Brain microvascular endothelial cell (primary cell): ENCODE measurements around the gene DUSP7.

Experiments
- DNase-seq: peaks from one replicate; pipeline ENCODE4 v3.0.0-alpha.2; 2020
- H3K27ac ChIP-seq: fragments of 250-450 bp; sonication (Bioruptor Pico); 2 replicates; pipeline ENCODE4 v1.5.1; 2020; ENCODE audit warnings: mild to moderate bottlenecking, moderate library complexity
- H3K27me3 ChIP-seq: fragments of 250-450 bp; sonication (Bioruptor Pico); replicated peaks from 2 replicates; pipeline ENCODE4 v1.5.1; 2020; ENCODE audit warnings: mild to moderate bottlenecking
- H3K36me3 ChIP-seq: fragments of 250-450 bp; sonication (Bioruptor Pico); replicated peaks from 2 replicates; pipeline ENCODE4 v1.5.1; 2020; ENCODE audit warnings: mild to moderate bottlenecking
- H3K4me3 ChIP-seq: 2 replicates; pipeline ENCODE4 v1.5.1; 2011; ENCODE audit warnings: low read depth, mild to moderate bottlenecking, control low read depth, low read length, moderate library complexity
- in situ Hi-C: cut with HindIII; loops from 2 replicates; pipeline ENCODE4 v1.10.0; 2017; ENCODE audit warnings: low sequenced_read_pairs, low pct_ligation_motif_present
- TF ChIP-seq, protein P1 (sequence below): IDR thresholded peaks from 2 replicates; pipeline ENCODE4 v1.5.1; 2011; ENCODE audit warnings: low read depth, mild to moderate bottlenecking, moderate library complexity, low read length, control low read depth, inconsistent platforms; ENCODE audit errors: missing control alignments

DUSP7 gene

DNA sequence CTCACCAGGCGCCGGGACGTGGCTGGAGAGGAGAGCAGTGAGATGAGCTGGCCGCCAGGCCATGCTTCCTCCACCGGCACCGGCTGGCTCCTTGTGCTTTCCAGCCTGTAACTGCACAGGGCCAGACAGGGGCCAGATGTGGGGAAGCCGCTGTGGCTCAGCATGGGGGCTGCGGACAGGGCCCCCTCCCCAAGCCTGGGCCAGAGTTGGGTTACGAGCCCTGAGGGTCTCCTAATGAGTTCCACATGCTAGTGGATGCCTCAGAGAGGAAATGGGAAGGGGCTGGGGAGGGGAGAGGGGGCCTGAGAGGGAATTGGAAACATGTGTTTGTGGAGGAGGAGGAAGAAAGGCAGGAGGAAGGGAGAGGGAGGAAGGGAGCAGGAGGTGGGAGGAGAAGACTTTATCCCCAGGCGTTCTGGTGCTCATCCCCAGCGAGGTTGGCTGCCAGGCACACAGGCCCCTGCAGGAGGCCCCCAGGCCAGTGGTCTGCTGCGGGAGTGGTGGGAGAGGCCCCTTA is 11.7 kb upstream of the DUSP7 start:
- Histone ChIP-seq H3K36me3 (no peaks in the 10 kb centered on the region), H3K27ac (no peak overlapping the region), H3K4me3 (no peak overlapping the region), H3K27me3 (no peaks in the 10 kb centered on the region)
- TF ChIP-seq, protein P1, sequence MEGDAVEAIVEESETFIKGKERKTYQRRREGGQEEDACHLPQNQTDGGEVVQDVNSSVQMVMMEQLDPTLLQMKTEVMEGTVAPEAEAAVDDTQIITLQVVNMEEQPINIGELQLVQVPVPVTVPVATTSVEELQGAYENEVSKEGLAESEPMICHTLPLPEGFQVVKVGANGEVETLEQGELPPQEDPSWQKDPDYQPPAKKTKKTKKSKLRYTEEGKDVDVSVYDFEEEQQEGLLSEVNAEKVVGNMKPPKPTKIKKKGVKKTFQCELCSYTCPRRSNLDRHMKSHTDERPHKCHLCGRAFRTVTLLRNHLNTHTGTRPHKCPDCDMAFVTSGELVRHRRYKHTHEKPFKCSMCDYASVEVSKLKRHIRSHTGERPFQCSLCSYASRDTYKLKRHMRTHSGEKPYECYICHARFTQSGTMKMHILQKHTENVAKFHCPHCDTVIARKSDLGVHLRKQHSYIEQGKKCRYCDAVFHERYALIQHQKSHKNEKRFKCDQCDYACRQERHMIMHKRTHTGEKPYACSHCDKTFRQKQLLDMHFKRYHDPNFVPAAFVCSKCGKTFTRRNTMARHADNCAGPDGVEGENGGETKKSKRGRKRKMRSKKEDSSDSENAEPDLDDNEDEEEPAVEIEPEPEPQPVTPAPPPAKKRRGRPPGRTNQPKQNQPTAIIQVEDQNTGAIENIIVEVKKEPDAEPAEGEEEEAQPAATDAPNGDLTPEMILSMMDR, result peak; percentile 13
- in situ Hi-C loops, result no loop called here
- DNase-seq, result no peak

DNA sequence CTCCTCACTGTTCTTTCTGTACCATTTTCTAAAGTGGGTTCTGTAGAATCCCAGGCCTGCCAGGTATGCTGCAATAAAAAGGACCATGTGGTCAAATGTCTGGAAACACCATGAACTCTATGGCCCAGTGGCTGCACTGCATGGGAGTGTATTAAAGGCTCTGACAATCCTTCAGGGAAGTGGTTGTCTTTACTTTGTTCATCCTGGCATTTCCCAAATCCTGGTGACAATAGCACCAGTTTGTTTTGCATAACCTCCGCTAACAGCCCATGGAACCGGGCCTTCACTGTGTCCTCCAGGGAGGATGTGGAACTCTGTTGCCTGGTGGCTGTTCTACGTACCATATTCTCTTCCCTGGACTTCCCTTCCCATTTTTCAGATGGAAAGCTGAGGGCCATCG is 11.2 kb upstream of the DUSP7 start:
- TF ChIP-seq, protein P1, result no peak
- DNase-seq, result no peak
- in situ Hi-C loops, result no loop called here
- H3K4me3 ChIP-seq, result no peak overlapping the region
- H3K27me3 ChIP-seq, result no peaks in the 10 kb centered on the region
- H3K27ac ChIP-seq, result no peak overlapping the region
- no peaks in the 10 kb centered on the region for H3K36me3 ChIP-seq

DNA sequence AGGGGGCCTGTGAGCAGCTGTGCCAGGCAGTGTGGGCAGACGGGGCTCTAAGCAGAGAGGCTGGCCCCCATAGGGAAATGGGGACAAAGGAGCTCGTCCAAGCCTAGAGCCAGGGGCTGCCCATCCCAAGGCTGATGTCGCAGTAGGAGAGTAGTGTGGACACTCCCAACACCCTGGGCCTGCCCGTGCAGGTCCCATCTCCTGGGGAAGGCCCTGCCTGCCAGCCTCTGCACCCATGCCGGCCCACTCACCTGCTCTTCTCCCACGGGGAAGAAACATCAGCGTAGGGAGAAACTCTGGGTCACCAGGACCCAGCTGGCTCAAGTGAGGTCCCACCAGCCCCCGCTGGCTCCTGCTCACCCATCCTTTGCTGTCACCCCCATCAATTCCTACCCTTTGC is 10.7 kb upstream of the DUSP7 start:
- no peaks in the 10 kb centered on the region for H3K27me3 ChIP-seq
- TF ChIP-seq, protein P1, result no peak
- no peak overlapping the region for H3K4me3 ChIP-seq
- H3K27ac ChIP-seq, result no peak overlapping the region
- H3K36me3 ChIP-seq, result no peaks in the 10 kb centered on the region
- DNase-seq, result no peak
- in situ Hi-C loops, result no loop called here

DNA sequence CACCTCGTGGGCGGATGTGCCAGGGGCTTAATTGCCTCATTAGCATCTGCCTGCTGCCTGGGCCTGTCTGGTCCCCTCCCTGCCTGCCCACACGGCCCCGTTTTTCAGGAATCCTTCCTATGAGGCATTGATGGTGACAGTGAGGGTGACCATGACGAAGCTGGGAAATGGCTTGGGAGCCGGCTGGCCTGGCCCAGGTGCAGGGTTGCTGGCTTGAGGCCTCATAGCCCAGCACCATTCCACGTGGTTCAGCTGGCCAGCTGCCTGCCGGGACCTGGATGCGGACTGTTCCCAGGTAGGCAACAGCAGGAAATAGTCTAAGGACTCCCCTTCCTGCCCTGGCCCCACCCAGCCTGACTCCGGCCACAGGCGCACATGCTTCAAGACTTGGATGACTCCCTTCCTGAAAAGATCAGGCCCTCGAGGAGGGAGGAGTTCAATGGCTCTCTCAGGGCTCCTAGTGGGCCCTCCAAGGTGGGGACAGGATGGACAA is 8.9 kb upstream of the DUSP7 start:
- TF ChIP-seq, protein P1, result no peak
- DNase-seq, result no peak

DNA sequence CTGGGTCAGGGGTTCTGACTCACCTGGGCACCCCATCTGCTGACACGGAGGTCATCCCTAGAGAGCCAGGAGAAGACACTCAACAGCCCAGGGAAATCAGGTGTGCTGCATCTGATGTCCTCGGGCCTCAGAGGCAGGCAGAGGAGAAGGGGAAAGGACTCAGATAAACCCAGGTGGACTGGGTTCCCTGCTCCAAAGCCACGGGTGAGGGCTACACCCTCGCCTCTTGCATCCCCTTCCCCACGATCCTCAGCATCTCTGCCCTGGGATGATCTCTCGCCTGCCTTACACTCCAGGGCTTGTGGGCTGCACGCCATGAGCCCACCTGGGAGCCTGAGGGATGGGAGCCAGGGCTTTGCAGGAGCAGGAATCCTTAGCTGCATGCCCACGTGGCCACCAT is 8.2 kb upstream of the DUSP7 start:
- in situ Hi-C loops, result no loop called here
- H3K36me3 ChIP-seq, result no peaks in the 10 kb centered on the region
- no peak overlapping the region for H3K27ac ChIP-seq
- no peak overlapping the region for H3K4me3 ChIP-seq
- no peaks in the 10 kb centered on the region for H3K27me3 ChIP-seq
- no peak for DNase-seq
- TF ChIP-seq, protein P1, result no peak

More for the DNA sequence above, 8.9 kb upstream of the DUSP7 start:
- Histone ChIP-seq H3K4me3 (no peak overlapping the region), H3K36me3 (no peaks in the 10 kb centered on the region), H3K27ac (no peak overlapping the region), H3K27me3 (no peaks in the 10 kb centered on the region)
- in situ Hi-C loops, result no loop called here
